GM18519 (cell line): ENCODE results near the gene GPR108.
"Not testable (repeated sequence)": the region's sequence is repeated elsewhere in the genome, so short reads cannot be mapped to it uniquely, and the experiment has no call there.

Experiments
- ATAC-seq: cut with Tn5 transposase; IDR thresholded peaks from one replicate; pipeline ENCODE4 v1.9.1; 2021; ENCODE audit warnings: mild to moderate bottlenecking, moderate library complexity; ENCODE audit not compliant: unreplicated experiment, low FRiP score

Gene GPR108

GRCh38 chr19:6737284-6737872, at the start of gene GPR108:
Gene GPR108 (minus strand): TSS chr19:6737580. CDS start chr19:6737576, 4 bp downstream.
- peak; percentile 65 for ATAC-seq

- ATAC-seq, result no peak
These were observed 41.8 kb upstream of the GPR108 start for GRCh38 chr19:6779206-6779605.

- ATAC-seq, result no peak
These were observed 41.0 kb upstream of the GPR108 start for GRCh38 chr19:6778386-6778785.

GRCh38 chr19:6777434-6777833, 40.1 kb upstream of the GPR108 start:
- ATAC-seq, result no peak

- no peak for ATAC-seq
These were observed 39.6 kb upstream of the GPR108 start for GRCh38 chr19:6776999-6777398.

GRCh38 chr19:6776045-6776444, 38.7 kb upstream of the GPR108 start:
- ATAC-seq, result not testable (repeated sequence)

- ATAC-seq, result no peak
These were observed 37.7 kb upstream of the GPR108 start for GRCh38 chr19:6774821-6775707.

- ATAC-seq, result no peak
These were observed 36.0 kb upstream of the GPR108 start for GRCh38 chr19:6773323-6773931.

- ATAC-seq, result no peak
These were observed 35.5 kb upstream of the GPR108 start for GRCh38 chr19:6772866-6773322.

GRCh38 chr19:6772028-6772865, 34.9 kb upstream of the GPR108 start, which contains the start of gene VAV1:
Gene VAV1 (plus strand): TSS chr19:6772708. CDS start chr19:6772808, 100 bp downstream.
- ATAC-seq, result no peak

GRCh38 chr19:6771648-6772027, 34.3 kb upstream of the GPR108 start:
- not testable (repeated sequence) for ATAC-seq

- ATAC-seq, result no peak
These were observed 31.7 kb upstream of the GPR108 start for GRCh38 chr19:6769006-6769619.

GRCh38 chr19:6768236-6768785, 30.9 kb upstream of the GPR108 start:
- ATAC-seq, result no peak

- peak; percentile 53 for ATAC-seq
These were observed 30.2 kb upstream of the GPR108 start, which contains the start of gene SH2D3A for GRCh38 chr19:6767357-6768235. Gene SH2D3A (minus strand): TSS chr19:6767435. CDS start chr19:6763748, 3,687 bp downstream.

- ATAC-seq, result no peak
These were observed 29.6 kb upstream of the GPR108 start for GRCh38 chr19:6767081-6767356.

- no peak for ATAC-seq
These were observed 29.1 kb upstream of the GPR108 start for GRCh38 chr19:6766357-6767080.

- ATAC-seq, result no peak
These were observed 28.5 kb upstream of the GPR108 start for GRCh38 chr19:6765738-6766356.
